Dedifferentiated amniotic fluid mesenchymal stem cell (primary cell): ENCODE data around the gene C12orf56.
A peak's percentile ranks its signal among the peaks of the same experiment; 100 is the strongest.
"Not testable (repeated sequence)": the region's sequence is repeated elsewhere in the genome, so short reads cannot be mapped to it uniquely, and the experiment has no call there.

Experiments
- DNase-seq: peaks from one replicate; pipeline ENCODE4 v3.0.0-alpha.2; 2016; ENCODE audit errors: extremely low spot score

The C12orf56 gene

DNA sequence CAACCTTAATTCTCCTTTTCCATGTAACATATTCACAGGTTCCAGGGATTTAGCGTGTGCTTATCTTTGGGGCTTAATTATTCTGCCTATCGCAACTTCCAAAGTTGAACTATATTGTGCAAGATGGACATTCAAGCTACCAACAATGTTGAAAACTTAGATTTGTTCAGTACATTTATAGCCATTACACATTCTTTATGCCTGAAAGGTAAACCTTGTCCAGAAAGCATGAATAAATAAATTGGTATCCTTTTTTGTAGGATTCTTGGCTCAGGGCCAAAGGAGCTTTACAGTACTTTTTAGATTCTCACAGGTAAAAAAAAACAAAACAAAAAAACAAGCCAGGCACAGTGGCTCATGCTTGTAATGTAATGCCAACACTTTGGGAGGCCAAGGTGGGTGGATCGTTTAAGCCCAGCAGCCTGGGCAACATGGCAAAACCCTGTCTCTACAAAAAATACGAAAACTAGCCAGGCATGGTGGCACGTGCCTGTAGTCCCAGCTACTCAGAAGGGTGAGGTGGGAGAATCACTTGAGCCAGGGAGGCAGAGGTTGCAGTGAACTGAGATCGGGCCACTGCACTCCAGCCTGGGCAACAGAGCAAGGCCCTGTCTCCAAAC, 3.3 kb downstream of the C12orf56 start:
- no peak for DNase-seq

DNA sequence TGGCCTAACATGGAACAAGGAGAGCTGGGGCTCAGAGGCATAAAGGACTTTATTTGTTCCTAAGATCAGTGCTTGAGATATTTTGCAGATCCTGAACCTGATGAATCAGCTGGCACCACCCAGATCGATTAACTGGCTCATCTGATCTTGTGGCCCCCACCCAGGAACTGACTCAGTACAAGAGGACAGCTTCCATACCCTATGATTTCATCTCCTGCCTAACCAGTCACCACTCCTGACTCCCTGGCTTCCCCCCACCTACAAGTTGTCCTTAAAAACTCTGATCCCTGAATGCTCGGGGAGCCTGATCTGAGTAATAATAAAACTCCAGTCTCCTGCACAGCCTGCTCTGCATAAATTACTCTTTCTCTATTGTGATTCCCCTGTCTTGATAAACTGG, 5.1 kb downstream of the C12orf56 start:
- DNase-seq = no peak

DNA sequence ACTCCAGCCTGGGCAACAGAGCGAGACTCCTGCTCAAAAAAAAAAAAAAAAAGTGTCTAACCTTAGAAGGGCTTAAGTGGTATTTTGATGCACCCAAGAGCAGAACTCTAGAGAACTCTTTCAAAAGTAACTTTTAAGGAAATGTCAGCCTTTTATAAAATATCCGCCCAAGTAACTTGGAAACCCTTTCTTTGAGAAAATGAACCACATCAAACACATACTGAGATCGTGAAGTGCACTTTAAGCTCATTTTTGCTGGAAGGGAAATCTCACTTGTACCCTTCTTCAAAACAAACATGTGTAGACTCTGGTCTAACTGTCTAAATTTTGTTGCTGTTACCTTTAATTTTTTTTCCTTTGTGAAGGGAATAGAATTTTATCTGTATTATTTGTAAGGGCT, 5.5 kb downstream of the C12orf56 start:
- DNase-seq = no peak

DNA sequence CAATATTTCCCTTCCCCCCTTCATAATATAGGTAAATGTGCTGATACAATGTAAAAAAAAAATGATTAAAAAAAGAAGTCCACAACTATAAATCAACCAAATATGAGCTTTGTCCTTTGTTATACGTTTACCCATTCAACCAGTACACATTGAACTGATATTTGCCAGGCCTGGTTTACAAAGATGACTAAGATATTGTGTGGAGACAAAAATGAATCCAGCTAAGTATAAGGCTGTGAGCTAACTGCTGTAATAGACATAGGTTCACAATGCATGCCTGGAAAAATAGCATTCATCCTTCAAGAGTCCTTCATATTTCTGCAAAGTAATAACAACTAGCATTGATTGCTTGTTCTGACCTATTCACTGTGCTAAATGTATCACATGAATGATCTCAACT, 6.9 kb downstream of the C12orf56 start:
- DNase-seq = no peak

DNA sequence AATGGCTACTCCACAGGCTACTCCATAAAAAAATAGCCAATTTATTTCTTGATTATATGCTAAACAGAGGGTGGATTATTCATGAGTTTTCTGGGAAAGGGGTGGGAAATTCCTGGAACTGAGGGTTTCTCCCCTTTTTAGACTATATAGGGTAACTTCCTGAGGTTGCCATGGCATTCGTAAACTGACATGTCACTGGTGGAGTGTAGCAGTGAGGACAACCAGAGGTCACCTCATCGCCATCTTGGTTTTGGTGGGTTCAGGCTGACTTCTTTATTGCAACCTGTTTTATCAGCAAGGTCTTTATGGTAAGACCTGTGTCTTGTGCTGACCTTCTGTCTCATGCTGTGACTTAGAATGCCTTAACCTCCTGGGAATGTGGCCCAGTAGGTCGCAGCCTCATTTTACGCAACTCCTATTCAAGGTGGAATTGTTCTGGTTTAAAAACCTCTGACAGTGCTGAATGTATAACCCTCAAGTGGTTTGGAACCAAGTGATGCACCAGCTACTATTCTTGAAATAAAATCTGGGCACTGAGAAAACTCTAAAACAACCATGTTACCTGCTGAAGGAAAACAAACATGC, 27.7 kb downstream of the C12orf56 start:
- no peak for DNase-seq

DNA sequence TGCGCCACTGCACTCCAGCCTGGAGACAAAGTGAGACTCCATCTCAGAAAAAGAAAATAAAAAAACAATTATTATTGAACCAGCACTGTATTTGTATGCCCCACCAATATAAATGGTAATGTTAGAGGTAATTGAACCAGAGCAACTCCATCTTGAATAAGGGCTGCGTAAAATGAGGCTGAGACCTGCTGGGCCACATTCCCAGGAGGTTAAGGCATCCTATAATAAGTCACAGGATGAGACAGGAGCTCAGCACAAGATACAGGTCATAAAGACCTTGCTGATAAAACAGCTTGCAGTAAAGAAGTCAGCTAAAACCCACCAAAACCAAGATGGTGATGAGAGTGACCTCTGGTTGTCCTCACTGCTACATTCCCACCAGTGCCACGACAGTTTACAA, 29.4 kb downstream of the C12orf56 start:
- DNase-seq = not testable (repeated sequence)

DNA sequence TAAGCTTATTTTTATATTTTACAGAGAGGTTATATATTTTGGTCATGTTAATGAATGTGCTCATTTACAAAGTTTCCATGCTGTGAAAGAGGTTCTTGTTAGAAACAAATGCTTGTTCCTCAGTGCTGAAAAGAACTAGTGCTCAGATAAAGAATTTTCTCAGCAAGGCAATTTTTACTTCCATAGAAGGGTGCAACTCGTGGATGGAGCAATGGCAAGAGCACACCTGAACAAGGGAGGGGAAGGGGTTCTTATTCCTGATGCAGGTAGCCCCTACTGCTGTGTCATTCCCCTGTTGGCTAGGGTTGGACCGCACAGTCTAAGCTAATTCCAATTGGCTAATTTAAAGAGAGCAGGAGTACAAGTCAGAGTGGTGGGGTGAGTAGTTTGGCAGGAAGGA, 34.3 kb downstream of the C12orf56 start:
- DNase-seq = not testable (repeated sequence)

DNA sequence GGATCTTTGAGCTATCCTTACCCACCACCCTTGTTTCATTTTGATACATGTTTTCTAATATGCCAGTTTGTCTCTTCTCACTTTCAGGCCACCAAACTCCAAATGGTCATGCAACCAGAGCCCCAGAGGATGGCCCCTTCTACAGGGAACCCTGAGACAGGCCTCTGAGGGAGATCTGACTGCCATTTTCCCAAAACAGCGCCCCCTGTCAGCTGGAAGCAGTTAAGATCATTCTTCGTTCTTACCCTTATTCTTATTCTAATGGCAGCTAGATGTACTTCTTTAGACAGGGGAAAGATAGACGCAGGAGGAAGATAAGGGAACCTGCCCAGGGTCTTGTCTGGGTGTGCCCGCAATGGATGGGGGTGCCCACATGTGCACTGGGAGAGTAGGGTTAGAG, 38.4 kb downstream of the C12orf56 start:
- DNase-seq = no peak

DNA sequence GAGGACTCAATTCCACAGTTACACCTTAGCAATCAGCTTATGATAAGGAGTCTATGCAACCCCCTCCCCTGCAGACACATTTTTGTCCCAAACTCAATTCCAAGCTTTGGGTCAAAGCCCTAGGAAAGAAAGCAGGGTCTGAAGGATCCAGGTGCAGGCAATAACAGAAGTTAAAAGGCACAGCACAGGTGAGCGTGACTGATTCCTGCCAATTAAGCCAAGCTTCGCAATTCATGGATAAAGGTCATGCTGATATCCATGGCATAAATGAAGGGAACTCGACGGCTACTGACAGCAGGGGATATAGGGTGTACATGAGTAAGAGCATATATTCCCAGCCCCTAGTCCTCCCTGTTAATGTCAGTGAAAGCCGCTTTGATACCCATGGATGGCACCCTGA, 39.3 kb downstream of the C12orf56 start:
- no peak for DNase-seq

DNA sequence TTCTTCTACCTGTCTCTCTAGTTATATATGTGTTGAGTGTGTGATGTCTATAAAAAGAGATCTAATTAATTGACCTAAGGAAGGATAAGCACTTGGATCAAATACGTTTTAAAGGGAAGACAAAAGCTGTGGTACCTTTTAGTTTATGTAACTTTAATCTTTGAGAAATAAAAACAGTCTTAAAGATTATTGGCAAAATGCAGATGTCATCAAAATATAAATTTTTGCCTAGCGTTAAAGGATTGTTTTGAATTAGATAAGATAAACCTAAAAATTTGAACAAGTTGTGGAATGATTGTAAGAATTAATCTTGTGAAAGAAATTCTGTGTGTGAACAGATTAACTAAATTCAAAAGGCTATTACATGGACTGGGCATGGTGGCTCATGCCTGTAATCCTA, 42.9 kb downstream of the C12orf56 start:
- no peak for DNase-seq

DNA sequence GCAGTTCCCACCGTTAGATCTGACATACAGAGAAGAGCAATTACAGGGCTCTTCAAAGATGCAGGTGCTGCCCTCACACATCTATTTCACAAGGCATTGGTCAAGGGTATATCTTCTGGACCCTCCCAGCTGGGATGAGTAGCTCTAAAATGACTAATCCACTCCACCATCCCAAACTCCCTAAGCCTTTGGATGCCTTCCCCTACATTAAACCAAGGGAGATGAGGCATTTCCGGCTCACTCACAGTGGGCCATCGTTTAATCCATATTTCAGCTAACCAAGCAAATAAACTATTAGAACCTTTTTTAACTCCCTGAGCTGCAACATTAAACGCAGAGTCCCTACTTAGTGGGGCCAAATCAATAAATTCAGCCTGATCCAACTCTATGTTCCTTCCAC, 45.9 kb downstream of the C12orf56 start:
- not testable (repeated sequence) for DNase-seq

DNA sequence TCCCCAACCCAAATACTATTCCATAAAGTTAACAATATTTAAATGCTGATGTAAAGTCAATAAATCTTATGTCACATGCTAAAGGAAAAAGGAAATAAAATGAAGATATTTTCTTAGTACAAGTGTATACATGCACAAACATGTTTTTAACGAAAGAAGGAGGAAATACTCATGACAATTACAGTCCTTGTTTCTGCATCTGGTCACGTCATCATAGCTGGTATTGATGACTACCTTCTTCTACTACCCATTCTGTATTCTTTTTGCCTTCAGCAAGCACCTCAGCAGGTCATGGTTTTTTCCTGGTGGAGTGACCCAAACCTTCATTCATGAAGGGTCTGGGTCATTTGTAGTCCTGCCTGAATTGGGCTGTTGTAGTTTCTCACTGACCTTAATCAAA, 50.0 kb downstream of the C12orf56 start:
- DNase-seq = not testable (repeated sequence)

DNA sequence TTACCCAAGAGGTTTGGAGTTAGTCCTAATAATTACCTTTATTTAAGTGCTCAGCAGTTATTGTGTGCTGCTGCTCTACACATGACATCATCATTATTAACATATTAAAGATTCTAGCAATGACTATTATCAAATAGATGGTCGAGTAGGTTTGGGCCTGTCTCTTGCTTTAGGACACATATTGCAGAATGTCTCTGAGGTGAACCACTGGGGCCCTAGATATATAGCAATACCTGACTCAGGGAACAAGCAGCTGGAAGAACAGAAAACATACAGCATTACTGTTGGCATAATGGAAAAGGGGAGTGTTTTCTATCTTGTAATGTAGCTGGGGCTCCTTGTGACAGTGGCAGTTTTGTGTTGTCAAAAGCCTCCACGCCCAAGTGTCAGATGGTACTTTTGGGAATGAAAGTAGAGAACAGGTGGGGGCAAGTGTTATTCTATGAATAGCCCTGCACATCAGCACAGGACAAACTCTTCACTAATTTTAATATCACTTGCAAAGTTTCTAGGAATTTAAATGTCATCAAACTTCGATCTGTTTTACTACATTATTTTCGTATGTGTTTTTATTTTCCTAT, 54.6 kb downstream of the C12orf56 start:
- no peak for DNase-seq

DNA sequence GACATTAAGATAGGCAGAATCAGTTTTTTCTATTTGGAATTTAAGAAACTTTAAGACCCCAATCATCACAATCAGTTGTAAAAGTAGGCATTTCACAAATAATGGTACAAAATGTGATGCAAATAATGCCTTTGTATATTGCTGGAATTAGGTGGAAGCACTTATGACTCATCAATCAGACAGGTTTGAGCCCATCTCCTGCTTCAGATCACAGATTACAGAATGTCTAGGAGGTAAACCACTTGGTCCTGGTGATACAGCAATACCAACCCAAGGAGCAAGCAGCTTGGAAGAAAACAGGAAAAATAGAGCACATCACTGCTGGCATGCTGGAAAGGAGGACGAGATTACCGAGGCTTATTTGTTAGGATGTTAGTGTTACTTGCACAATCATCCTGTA, 57.6 kb downstream of the C12orf56 start:
- DNase-seq = no peak

DNA sequence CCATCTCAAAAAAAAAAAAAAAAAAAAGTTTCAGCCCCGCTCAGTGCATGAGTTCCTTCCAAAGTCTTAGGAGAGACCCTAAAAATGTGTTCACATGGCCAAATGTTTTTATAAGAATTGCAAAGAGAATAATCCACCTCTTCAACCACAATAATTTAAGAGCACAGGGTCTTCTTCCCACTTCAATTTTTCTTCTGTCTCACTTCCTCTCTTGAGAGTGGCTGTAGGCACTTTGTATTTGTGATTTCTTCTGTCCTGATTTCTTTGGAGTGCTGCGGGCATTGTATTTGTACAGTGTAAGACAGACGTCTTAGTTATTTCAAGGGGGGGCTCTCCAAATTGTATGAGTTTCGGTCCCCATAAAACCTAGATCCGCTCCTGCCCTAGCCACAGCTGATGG, 58.3 kb downstream of the C12orf56 start:
- no peak for DNase-seq

DNA sequence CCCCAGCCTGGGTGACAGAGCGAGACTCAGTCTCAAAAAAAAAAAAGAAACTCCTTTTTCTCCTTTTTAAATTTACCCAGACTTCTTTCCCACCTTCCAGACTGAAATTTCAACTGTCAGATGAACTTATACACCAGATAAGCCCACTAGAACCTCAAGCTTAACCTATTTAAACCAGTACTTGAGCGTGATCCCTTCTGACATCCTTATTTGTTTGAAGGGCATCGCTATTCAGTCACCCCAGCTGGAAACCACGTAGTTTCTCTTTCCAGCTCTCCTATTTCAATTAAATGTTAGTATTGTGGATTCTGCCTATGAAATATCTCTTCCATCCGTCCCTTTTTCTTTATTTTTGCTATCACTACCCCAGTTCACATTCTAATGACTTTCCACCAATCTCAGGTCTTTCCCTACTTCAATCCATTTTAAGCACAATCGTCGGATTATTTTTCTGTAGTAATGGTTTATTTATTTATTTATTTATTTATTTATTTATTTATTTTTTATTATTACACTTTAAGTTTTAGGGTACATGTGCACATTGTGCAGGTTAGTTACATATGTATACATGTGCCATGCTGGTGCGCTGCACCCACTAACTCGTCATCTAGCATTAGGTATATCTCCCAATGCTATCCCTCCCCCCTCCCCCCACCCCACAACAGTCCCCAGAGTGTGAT, 61.4 kb downstream of the C12orf56 start:
- DNase-seq = not testable (repeated sequence)

DNA sequence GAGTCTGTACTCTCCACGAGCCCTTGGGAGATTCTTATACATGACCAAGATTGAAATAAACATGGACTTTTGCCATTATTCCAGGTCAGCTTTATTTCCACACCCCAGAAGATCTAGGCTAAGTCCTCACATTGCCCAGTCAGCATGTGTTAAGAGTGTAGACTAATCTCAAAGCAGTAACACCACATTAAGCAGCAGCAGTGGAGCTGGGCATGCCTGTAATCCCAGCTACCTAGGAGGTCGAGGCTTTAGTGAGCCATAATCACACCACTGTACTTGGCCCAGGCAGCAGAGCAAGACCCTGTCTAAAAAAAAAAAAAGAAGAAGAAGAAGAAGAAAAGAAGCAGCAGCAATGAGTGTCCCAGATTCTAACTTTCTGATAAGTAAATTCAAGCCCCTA, 65.5 kb downstream of the C12orf56 start:
- DNase-seq = no peak

DNA sequence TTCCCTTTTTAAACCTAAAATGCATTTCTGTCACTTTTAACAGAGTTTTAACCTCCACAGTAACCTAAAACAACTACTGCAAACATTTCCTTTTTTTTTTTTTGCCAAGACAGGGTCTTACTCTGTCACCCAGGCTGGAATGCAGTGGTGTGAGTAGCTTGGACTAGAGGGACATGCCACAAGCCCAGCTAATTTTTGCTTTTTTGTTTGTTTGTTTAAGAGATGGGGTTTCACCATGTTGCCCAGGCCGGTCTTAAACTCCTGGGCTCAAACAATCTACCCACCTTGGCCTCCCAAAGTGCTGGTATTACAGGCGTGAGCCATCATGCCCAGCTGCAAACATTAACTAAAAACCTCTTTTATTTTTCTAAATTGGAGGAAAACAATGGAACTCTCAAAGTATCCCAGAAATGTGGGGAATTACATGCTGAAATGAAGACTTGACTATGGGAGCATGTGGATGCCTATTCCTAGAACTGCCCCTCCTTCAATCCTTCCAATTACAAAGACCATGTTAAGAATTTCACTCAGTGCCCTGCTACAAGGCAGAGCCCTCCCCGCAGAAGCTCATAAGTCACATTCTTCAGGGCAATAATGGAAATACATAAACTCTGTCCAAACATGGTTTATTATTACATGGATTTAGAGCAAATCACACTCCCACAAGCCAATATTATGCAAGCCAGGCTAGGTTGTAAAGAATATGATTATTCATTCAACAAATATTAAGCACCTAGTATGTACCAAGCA, 66.9 kb downstream of the C12orf56 start:
- peak; percentile 46 for DNase-seq

DNA sequence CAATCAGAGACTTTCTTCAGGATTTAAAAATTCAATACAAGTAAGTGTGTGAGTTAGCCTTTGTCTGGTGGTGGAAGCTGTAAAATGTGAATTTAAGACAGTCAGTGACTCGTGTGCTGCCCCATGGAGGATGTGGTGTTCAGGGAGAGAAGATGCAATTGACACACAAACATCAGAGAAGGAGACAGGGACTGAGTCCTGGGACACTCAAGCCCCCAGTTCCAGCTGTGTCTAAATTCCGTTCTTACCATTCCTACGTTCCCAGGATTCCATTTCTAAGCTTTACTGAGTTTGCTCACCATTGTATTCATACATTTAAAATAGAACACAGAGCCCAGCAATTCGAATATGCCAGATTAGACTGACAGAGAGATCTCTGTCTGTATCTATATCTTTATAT, 67.6 kb downstream of the C12orf56 start:
- no peak for DNase-seq

DNA sequence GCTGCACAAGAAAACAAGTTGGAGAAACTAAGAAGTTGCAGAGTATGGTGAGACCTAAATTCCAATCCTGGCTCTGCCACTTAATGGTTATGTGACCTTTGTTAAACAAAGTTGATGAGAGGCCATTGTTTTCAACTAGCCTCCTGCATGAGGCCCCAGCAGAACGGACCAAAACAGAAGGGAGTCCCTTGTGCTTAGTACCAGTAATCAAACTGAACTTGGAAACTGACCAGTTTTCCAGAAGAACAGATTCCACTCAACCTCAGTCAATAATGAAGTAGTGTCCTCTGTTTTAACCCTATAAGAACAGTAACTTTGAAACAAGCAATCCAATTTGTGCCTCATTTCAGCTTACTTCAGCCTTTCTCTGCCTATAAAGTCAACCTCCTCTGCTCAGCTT, 69.9 kb downstream of the C12orf56 start:
- DNase-seq = no peak

DNA sequence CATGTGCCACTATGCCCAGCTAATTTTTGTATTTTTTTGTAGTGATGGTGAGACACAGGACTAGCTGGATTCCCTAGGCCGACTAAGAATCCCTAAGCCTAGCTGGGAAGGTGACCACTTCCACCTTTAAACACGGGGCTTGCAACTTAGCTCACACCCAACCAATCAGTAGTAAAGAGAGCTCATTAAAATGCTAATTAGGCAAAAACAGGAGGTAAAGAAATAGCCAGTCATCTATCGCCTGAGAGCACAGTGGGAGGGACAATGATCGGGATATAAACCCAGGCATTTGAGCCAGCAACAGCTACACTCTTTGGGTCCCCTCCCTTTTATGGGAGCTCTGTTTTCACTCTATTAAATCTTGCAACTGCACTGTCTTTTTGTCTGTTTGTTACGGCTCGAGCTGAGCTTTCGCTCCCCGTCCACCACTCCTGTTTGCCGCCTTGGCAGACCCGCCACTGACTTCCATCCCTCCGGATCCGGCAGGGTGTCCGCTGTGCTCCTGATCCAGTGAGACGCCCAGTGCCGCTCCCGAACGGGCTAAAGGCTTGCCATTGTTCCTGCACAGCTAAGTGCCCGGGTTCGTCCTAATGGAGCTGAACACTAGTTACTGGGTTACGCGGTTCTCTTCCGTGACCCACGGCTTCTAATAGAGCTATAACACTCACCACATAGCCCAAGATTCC, 70.9 kb downstream of the C12orf56 start:
- not testable (repeated sequence) for DNase-seq

DNA sequence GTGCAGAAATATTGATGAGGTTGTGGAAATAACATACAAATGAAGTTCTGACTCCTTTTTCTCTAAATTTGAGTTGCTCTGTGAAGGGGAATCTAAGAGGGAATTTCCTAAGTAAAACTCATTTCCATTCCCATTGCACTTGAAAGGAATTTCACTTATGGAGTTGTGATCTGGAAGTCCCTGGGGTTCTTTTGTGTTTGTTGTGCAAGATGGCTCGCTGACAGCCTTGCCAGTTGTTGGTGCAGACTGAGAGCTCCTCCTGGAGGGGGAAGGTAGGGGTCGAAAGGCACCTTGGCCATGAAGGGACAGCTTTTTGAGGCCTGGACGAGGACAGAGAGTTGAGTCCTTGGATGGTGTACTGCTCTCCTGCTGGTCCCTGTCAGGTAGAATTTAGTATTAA, 72.0 kb downstream of the C12orf56 start:
- no peak for DNase-seq
